ENCODE results near the gene CYP3A7.
"Not testable (repeated sequence)": the region's sequence is repeated elsewhere in the genome, so short reads cannot be mapped to it uniquely, and the experiment has no call there.

The CYP3A7 gene

GRCh38 chr7:99698867-99699730, 35.9 kb downstream of the CYP3A7 start:
- not testable (repeated sequence) for DNase-seq

GRCh38 chr7:99694912-99695304, 40.1 kb downstream of the CYP3A7 start:
- DNase-seq, result no peak

- DNase-seq, result no peak
These were observed 40.6 kb downstream of the CYP3A7 start for GRCh38 chr7:99694201-99694911.

GRCh38 chr7:99693427-99694200, 41.4 kb downstream of the CYP3A7 start:
- DNase-seq, result no peak

GRCh38 chr7:99693100-99693426, 41.9 kb downstream of the CYP3A7 start:
- DNase-seq, result no peak

- not testable (repeated sequence) for DNase-seq
These were observed 42.4 kb downstream of the CYP3A7 start for GRCh38 chr7:99692563-99692962.

- DNase-seq, result not testable (repeated sequence)
These were observed 43.3 kb downstream of the CYP3A7 start for GRCh38 chr7:99691658-99692057.

GRCh38 chr7:99690918-99691317, 44.1 kb downstream of the CYP3A7 start:
- not testable (repeated sequence) for DNase-seq

GRCh38 chr7:99685871-99686608, 49.0 kb downstream of the CYP3A7 start:
- not testable (repeated sequence) for DNase-seq

- no peak for DNase-seq
These were observed 49.8 kb downstream of the CYP3A7 start for GRCh38 chr7:99685129-99685758.

GRCh38 chr7:99679400-99680191, 55.4 kb downstream of the CYP3A7 start, which contains the start of gene CYP3A5:
TSS of gene CYP3A5 (minus strand) at chr7:99679996. CDS start at chr7:99679896, 100 bp downstream.
- DNase-seq, result no peak

GRCh38 chr7:99679032-99679399, 56.0 kb downstream of the CYP3A7 start:
- DNase-seq, result no peak

- no peak for DNase-seq
These were observed 57.3 kb downstream of the CYP3A7 start for GRCh38 chr7:99677648-99678045.

- no peak for DNase-seq
These were observed 57.9 kb downstream of the CYP3A7 start for GRCh38 chr7:99677013-99677647.

GRCh38 chr7:99674995-99675742, 59.8 kb downstream of the CYP3A7 start:
- DNase-seq, result no peak

GRCh38 chr7:99672573-99672972, 62.4 kb downstream of the CYP3A7 start:
- no peak for DNase-seq

- no peak for DNase-seq
These were observed 65.2 kb downstream of the CYP3A7 start for GRCh38 chr7:99669782-99670181.

- no peak for DNase-seq
These were observed 66.5 kb downstream of the CYP3A7 start for GRCh38 chr7:99668541-99668940.

GRCh38 chr7:99667179-99667578, 67.8 kb downstream of the CYP3A7 start:
- DNase-seq, result no peak

- no peak for DNase-seq
These were observed 69.0 kb downstream of the CYP3A7 start for GRCh38 chr7:99666013-99666395.

Measured in T-helper 9 cell (primary cell).